HG02852 (cell line): ENCODE results near the gene TUG1.

Source experiments
- ATAC-seq: cut with Tn5 transposase; IDR thresholded peaks from one replicate; pipeline ENCODE4 v1.9.1; 2021; ENCODE audit warnings: mild to moderate bottlenecking, moderate library complexity; ENCODE audit not compliant: unreplicated experiment

The TUG1 gene

GRCh38 chr22:30968924-30969531 lies at the start of gene TUG1:
Gene TUG1, plus strand, starts transcription at chr22:30969265.
- peak; percentile 81 for ATAC-seq

GRCh38 chr22:30919973-30920372 lies 49.1 kb upstream of the TUG1 start:
- no peak for ATAC-seq

- ATAC-seq, result no peak
These were observed 48.7 kb upstream of the TUG1 start for GRCh38 chr22:30920407-30920806.

- ATAC-seq, result no peak
These were observed 48.0 kb upstream of the TUG1 start for GRCh38 chr22:30921108-30921507.

GRCh38 chr22:30922151-30922611 lies 46.9 kb upstream of the TUG1 start:
- ATAC-seq, result no peak

- no peak for ATAC-seq
These were observed 45.7 kb upstream of the TUG1 start for GRCh38 chr22:30923168-30923900.

GRCh38 chr22:30925667-30926066 lies 43.4 kb upstream of the TUG1 start:
- ATAC-seq, result no peak

- no peak for ATAC-seq
These were observed 42.4 kb upstream of the TUG1 start for GRCh38 chr22:30926706-30927105.

GRCh38 chr22:30927806-30928205 lies 41.3 kb upstream of the TUG1 start:
- ATAC-seq, result no peak

GRCh38 chr22:30928401-30928800 lies 40.7 kb upstream of the TUG1 start:
- ATAC-seq, result no peak

- ATAC-seq, result no peak
These were observed 38.8 kb upstream of the TUG1 start for GRCh38 chr22:30930228-30930627.

GRCh38 chr22:30931541-30932300 lies 37.3 kb upstream of the TUG1 start:
- no peak for ATAC-seq

GRCh38 chr22:30932661-30933060 lies 36.4 kb upstream of the TUG1 start:
- no peak for ATAC-seq

- no peak for ATAC-seq
These were observed 35.6 kb upstream of the TUG1 start for GRCh38 chr22:30933457-30933856.

GRCh38 chr22:30934053-30934452 lies 35.0 kb upstream of the TUG1 start:
- no peak for ATAC-seq

GRCh38 chr22:30940685-30941362 lies 28.2 kb upstream of the TUG1 start:
- ATAC-seq, result no peak

- no peak for ATAC-seq
These were observed 27.7 kb upstream of the TUG1 start for GRCh38 chr22:30941363-30941740.

GRCh38 chr22:30943368-30943767 lies 25.7 kb upstream of the TUG1 start:
- no peak for ATAC-seq

- no peak for ATAC-seq
These were observed 24.1 kb upstream of the TUG1 start for GRCh38 chr22:30944986-30945385.

- no peak for ATAC-seq
These were observed 23.4 kb upstream of the TUG1 start for GRCh38 chr22:30945653-30946052.

- ATAC-seq, result no peak
These were observed 22.7 kb upstream of the TUG1 start for GRCh38 chr22:30946354-30946753.
